Measurements from ENCODE around the gene AHDC1.

Gene AHDC1

GRCh38 chr1:27576806-27577227, 27.1 kb downstream of the AHDC1 start:
- no peak for DNase-seq

GRCh38 chr1:27575840-27576331, 28.1 kb downstream of the AHDC1 start:
- peak; percentile 51 for DNase-seq

- DNase-seq, result peak; percentile 57
Observed at GRCh38 chr1:27574871-27575831, 28.8 kb downstream of the AHDC1 start.

GRCh38 chr1:27574001-27574781, 29.8 kb downstream of the AHDC1 start:
- no peak for DNase-seq

- no peak for DNase-seq
Observed at GRCh38 chr1:27572679-27573426, 31.1 kb downstream of the AHDC1 start.

- no peak for DNase-seq
Observed at GRCh38 chr1:27572019-27572678, 31.8 kb downstream of the AHDC1 start.

- peak; percentile 46 for DNase-seq
Observed at GRCh38 chr1:27571439-27572018, 32.4 kb downstream of the AHDC1 start.

GRCh38 chr1:27570784-27571183, 33.2 kb downstream of the AHDC1 start:
- DNase-seq, result no peak

- DNase-seq, result no peak
Observed at GRCh38 chr1:27570356-27570755, 33.6 kb downstream of the AHDC1 start.

GRCh38 chr1:27569506-27570291, 34.2 kb downstream of the AHDC1 start:
- DNase-seq, result no peak

GRCh38 chr1:27569088-27569460, 34.9 kb downstream of the AHDC1 start:
- DNase-seq, result no peak

GRCh38 chr1:27568300-27569087, 35.5 kb downstream of the AHDC1 start:
- DNase-seq, result peak; percentile 28

- DNase-seq, result no peak
Observed at GRCh38 chr1:27567971-27568299, 36.0 kb downstream of the AHDC1 start.

- peak; percentile 15 for DNase-seq
Observed at GRCh38 chr1:27567146-27567526, 36.8 kb downstream of the AHDC1 start.

GRCh38 chr1:27566462-27567145, 37.3 kb downstream of the AHDC1 start:
- DNase-seq, result no peak

GRCh38 chr1:27564710-27565649, 39.0 kb downstream of the AHDC1 start:
- DNase-seq, result peak; percentile 34

- DNase-seq, result no peak
Observed at GRCh38 chr1:27563591-27564471, 40.1 kb downstream of the AHDC1 start.

- DNase-seq, result no peak
Observed at GRCh38 chr1:27563341-27563590, 40.7 kb downstream of the AHDC1 start.

All from midbrain (tissue), 1 donor.